HCEC 1CT (cell line): Measurements from ENCODE around the gene NBR1.
"Not testable (repeated sequence)": the region's sequence is repeated elsewhere in the genome, so short reads cannot be mapped to it uniquely, and the experiment has no call there.

Experiments used
- DNase-seq: peaks from one replicate; pipeline ENCODE4 v3.0.0-alpha.2; 2017

NBR1 gene

GRCh38 chr17:43170766-43171585 lies at the start of gene NBR1:
Gene NBR1 (plus strand): TSS chr17:43171214. CDS start chr17:43175800, 4,586 bp downstream.
- DNase-seq = peak; percentile 96

GRCh38 chr17:43125133-43125966 lies 45.7 kb upstream of the NBR1 start, which contains the start of gene BRCA1:
Gene BRCA1 (minus strand): TSS chr17:43125364. CDS start chr17:43124096, 1,268 bp downstream.
- peak; percentile 99 for DNase-seq

GRCh38 chr17:43125967-43126910 lies 44.8 kb upstream of the NBR1 start:
- DNase-seq = no peak

GRCh38 chr17:43126911-43127290 lies 44.1 kb upstream of the NBR1 start:
- no peak for DNase-seq

- DNase-seq = not testable (repeated sequence)
Observed at GRCh38 chr17:43127333-43127876, 43.6 kb upstream of the NBR1 start.

GRCh38 chr17:43129671-43130010 lies 41.4 kb upstream of the NBR1 start:
- DNase-seq = no peak

- no peak for DNase-seq
Observed at GRCh38 chr17:43132117-43132516, 38.9 kb upstream of the NBR1 start.

- DNase-seq = not testable (repeated sequence)
Observed at GRCh38 chr17:43133439-43133838, 37.6 kb upstream of the NBR1 start.

- no peak for DNase-seq
Observed at GRCh38 chr17:43134774-43135453, 36.1 kb upstream of the NBR1 start.

- no peak for DNase-seq
Observed at GRCh38 chr17:43135454-43135819, 35.6 kb upstream of the NBR1 start.

- DNase-seq = not testable (repeated sequence)
Observed at GRCh38 chr17:43136574-43136973, 34.4 kb upstream of the NBR1 start.

GRCh38 chr17:43138531-43138930 lies 32.5 kb upstream of the NBR1 start:
- not testable (repeated sequence) for DNase-seq

- DNase-seq = no peak
Observed at GRCh38 chr17:43140396-43141332, 30.4 kb upstream of the NBR1 start.

- DNase-seq = no peak
Observed at GRCh38 chr17:43142153-43142552, 28.9 kb upstream of the NBR1 start.

- no peak for DNase-seq
Observed at GRCh38 chr17:43143201-43143600, 27.8 kb upstream of the NBR1 start.

- DNase-seq = no peak
Observed at GRCh38 chr17:43146649-43147048, 24.4 kb upstream of the NBR1 start.

- no peak for DNase-seq
Observed at GRCh38 chr17:43151880-43152456, 19.0 kb upstream of the NBR1 start.

- DNase-seq = not testable (repeated sequence)
Observed at GRCh38 chr17:43153197-43153835, 17.7 kb upstream of the NBR1 start.

- DNase-seq = no peak
Observed at GRCh38 chr17:43155666-43156065, 15.3 kb upstream of the NBR1 start.

GRCh38 chr17:43159232-43159631 lies 11.8 kb upstream of the NBR1 start:
- DNase-seq = not testable (repeated sequence)
